K562 (cell line): ENCODE measurements around the gene USP31.

Experiments used
- THAP12 ChIP-seq: fragments of 250-450 bp; sonication (Bioruptor Pico); IDR thresholded peaks from 2 replicates; pipeline ENCODE4 v1.9.0; 2021; ENCODE audit warnings: mild to moderate bottlenecking, inconsistent platforms
- ZFX ChIP-seq: sonication (generic); formaldehyde crosslinking; IDR thresholded peaks from 2 replicates; pipeline ENCODE4 v1.8.0; 2022; ENCODE audit warnings: mild to moderate bottlenecking, missing genetic modification reagents, moderate library complexity

GRCh38 chr16:23066676-23067075 lies 82.6 kb downstream of the USP31 start:
- TF ChIP-seq ZFX (CRISPR knock-in tag) (no peak), THAP12 (CRISPR knock-in tag) (no peak)
